K562 (cell line): ENCODE results near the gene PPIE. TPM values are rescaled to one million over a fixed set of nuclear protein-coding genes. Genes with fewer than 3 reads are reported as not detected.
A peak's percentile ranks its signal among the peaks of the same experiment; 100 is the strongest.
"Not testable (repeated sequence)": the region's sequence is repeated elsewhere in the genome, so short reads cannot be mapped to it uniquely, and the experiment has no call there.

Experiments used
- CREB1 ChIP-seq, 2 experiments: sonication (generic) in 1 of 2; formaldehyde crosslinking in 1 of 2; IDR thresholded peaks; 2 replicates each; pipeline versions ENCODE4 v1.6.1 to v1.8.0; 2012 to 2022; ENCODE audit warnings: inconsistent platforms in 1 of 2, mild to moderate bottlenecking in 1 of 2, missing genetic modification reagents in 1 of 2, moderate library complexity in 1 of 2
- ELF4 ChIP-seq: fragments of 450-650 bp; formaldehyde crosslinking; IDR thresholded peaks from 2 replicates; pipeline ENCODE4 v1.4.0; 2022; ENCODE audit warnings: missing genetic modification characterization
- GABPB2 ChIP-seq: fragments of 250-450 bp; sonication (Bioruptor Pico); conservative IDR thresholded peaks from 2 replicates; pipeline ENCODE4 v1.5.1; 2021; ENCODE audit warnings: mild to moderate bottlenecking
- ID3 ChIP-seq, 2 experiments: fragments of 250-450 bp in 1 of 2; fragments of 450-650 bp in 1 of 2; sonication (Bioruptor Pico) in 1 of 2; IDR thresholded peaks; 2 replicates each; pipeline versions ENCODE4 v1.6.1 to v1.8.0; 2016 to 2021; ENCODE audit warnings: mild to moderate bottlenecking in 2 of 2, moderate library complexity in 2 of 2, missing compliant biosample characterization in 1 of 2, missing genetic modification characterization in 1 of 2
- NFRKB ChIP-seq: fragments of 450-650 bp; IDR thresholded peaks from 2 replicates; pipeline ENCODE4 v1.6.1; 2016; ENCODE audit warnings: low read depth
- NR2C1 ChIP-seq, 2 experiments: fragments of 450-650 bp; IDR thresholded peaks; 2 replicates each; pipeline ENCODE4 v1.6.1; 2017; ENCODE audit warnings: mild to moderate bottlenecking in 2 of 2, antibody characterized with exemption in 1 of 2, inconsistent platforms in 1 of 2, missing compliant biosample characterization in 1 of 2, missing genetic modification characterization in 1 of 2
- RFX7 ChIP-seq: fragments of 250-450 bp; sonication (Bioruptor Pico); IDR thresholded peaks from 2 replicates; pipeline ENCODE4 v1.5.1; 2021; ENCODE audit warnings: mild to moderate bottlenecking
- TOE1 ChIP-seq, 2 experiments: fragments of 450-650 bp in 1 of 2; sonication (generic) in 1 of 2; formaldehyde crosslinking in 1 of 2; IDR thresholded peaks; 2 replicates each; pipeline versions ENCODE4 v1.7.1 to v1.8.0; 2016 to 2022; ENCODE audit warnings: borderline replicate concordance in 2 of 2, mild to moderate bottlenecking in 2 of 2, antibody characterized with exemption in 1 of 2, inconsistent platforms in 1 of 2, low read depth in 1 of 2, missing genetic modification reagents in 1 of 2, moderate library complexity in 1 of 2
- ZNF224 ChIP-seq: sonication (generic); formaldehyde crosslinking; IDR thresholded peaks from 2 replicates; pipeline ENCODE4 v1.8.0; 2022; ENCODE audit warnings: mild to moderate bottlenecking, missing genetic modification reagents
- ZNF740 ChIP-seq, 3 experiments: fragments of 200-800 bp in 1 of 3; sonication (Bioruptor generic) in 1 of 3; sonication (generic) in 1 of 3; formaldehyde crosslinking in 1 of 3; IDR thresholded peaks; 2 replicates each; pipeline versions ENCODE4 v1.6.1 to v1.8.0; 2016 to 2022; ENCODE audit warnings: mild to moderate bottlenecking in 2 of 3, missing compliant biosample characterization in 2 of 3, missing genetic modification characterization in 2 of 3, missing genetic modification reagents in 1 of 3
- polyA plus RNA-seq, 8 experiments: library from polyadenylated mRNA; depleted of rRNA in 4 of 8; stranded (reverse) in 5 of 8; unstranded in 3 of 8; fragments of >200 nt; fragmentation: Nextera tagmentation in 2 of 8; fragmentation: Illumina TruSeq in 1 of 8; extraction: Ambion mirVana in 2 of 8; extraction: Trizol in 1 of 8; gene quantifications; 2 replicates each; pipeline versions ENCODE4 v1.2.1 to v1.2.3, GENCODE V29; 2011 to 2014; ENCODE audit warnings: inconsistent platforms in 1 of 8, missing spikeins in 1 of 8
- total RNA-seq, 7 experiments: library from RNA; depleted of rRNA in 6 of 7; stranded (reverse); fragments of >200 nt in 6 of 7; fragmentation: Illumina TruSeq in 2 of 7; extraction: Trizol in 2 of 7; gene quantifications; 2 replicates each; pipeline versions ENCODE4 v1.2.1 to v1.2.3, GENCODE V29; 2011 to 2021; ENCODE audit warnings: low replicate concordance in 1 of 7
- TF ChIP-seq, protein P1 (sequence below): sonication (generic); IDR thresholded peaks from 2 replicates; pipeline ENCODE4 v1.6.1; 2016

Gene PPIE
- total and polyA plus RNA-seq, 9 of the 15 experiments (the other 6 are each of a cell fraction or from before 2014, with no cell fraction given), result 75.4 to 444 (median 131) TPM

DNA sequence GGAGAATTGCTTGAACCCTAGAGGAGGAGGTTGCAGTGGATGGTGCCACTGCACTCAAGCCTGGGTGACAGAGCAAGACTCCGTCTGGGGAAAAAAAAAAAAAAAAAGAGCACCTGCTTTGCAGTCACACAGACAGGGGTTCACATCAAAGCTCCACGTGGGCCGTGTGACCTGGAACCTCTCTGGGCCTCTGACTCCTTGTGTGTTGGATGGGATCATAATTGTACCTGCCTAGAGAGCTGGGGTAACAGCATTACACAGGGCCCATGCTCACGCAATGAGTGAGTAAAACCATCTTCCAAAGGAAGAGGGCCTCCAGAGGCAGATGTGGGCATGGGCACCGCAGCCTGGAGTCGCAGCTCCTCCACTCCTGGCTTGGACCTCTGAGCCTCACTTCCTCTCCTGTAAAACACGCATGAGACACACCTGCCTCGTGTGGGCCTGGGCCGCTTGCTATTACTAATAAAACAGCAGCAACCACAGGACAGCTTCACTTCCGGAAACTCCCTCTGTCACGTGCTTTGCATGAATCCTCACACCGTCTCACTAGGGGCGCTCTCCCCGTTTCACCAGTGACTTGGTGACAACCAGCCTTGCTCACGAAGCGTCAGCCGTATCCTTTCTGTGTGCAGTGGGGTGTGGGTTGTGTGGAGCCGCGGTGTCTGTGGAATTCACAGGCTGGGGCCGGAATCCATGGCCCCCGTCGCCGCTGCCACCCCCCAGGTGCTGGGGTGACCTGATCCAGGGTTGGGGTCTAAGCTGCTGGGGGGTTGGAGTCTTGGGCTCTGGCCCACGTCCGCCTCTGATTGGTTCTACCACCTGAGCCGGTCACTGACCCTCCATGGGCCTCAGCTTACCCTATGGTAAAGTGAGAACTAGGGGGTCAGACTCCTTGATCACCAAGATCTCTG, 60.4 kb downstream of the PPIE start (continued):
- TF ChIP-seq, protein P1, sequence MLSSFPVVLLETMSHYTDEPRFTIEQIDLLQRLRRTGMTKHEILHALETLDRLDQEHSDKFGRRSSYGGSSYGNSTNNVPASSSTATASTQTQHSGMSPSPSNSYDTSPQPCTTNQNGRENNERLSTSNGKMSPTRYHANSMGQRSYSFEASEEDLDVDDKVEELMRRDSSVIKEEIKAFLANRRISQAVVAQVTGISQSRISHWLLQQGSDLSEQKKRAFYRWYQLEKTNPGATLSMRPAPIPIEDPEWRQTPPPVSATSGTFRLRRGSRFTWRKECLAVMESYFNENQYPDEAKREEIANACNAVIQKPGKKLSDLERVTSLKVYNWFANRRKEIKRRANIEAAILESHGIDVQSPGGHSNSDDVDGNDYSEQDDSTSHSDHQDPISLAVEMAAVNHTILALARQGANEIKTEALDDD, result peak; percentile 22; the same call in 1 of the 2 replicates
- TF ChIP-seq NR2C1 (IDR thresholded peaks at IDR 0.05); TOE1 (CRISPR knock-in tag; IDR thresholded peaks at IDR 0.05; ENCODE audit: borderline replicate concordance, low read depth); CREB1 (IDR thresholded peaks at IDR 0.05); ID3 (CRISPR knock-in tag; IDR thresholded peaks at IDR 0.05): not testable (repeated sequence)
- TF ChIP-seq NR2C1 (tag; IDR thresholded peaks at IDR 0.05), result peak; percentile 40; the same call in 1 of the 2 replicates
- TF ChIP-seq TOE1 (IDR thresholded peaks at IDR 0.05; ENCODE audit: borderline replicate concordance), result peak; percentile 97
- peak; percentile 83 for TF ChIP-seq CREB1 (CRISPR knock-in tag; IDR thresholded peaks at IDR 0.05)
- peak; percentile 11; the same call in 1 of the 2 replicates for TF ChIP-seq RFX7
- TF ChIP-seq NFRKB, result peak; percentile 4; the same call in 1 of the 2 replicates
- peak; percentile 99 for TF ChIP-seq ELF4 (CRISPR knock-in tag)
- 0 out of 2 replicates have a peak, but pooled peaks have one; percentile 57 for TF ChIP-seq ZNF224
- TF ChIP-seq GABPB2 (CRISPR knock-in tag), result peak; percentile 16; the same call in 1 of the 2 replicates
- TF ChIP-seq ZNF740 (CRISPR knock-in tag; IDR thresholded peaks at IDR 0.05), result peak; percentile 56; the same call in 1 of the 2 replicates
- TF ChIP-seq ZNF740 (tag; IDR thresholded peaks at IDR 0.05), result peak in 1 of 2 experiments; percentile 78; a peak in 2 of 4 replicates
- TF ChIP-seq ID3 (tag; IDR thresholded peaks at IDR 0.05), result peak; percentile 79; the same call in 1 of the 2 replicates
